ENCODE data around the gene CCHCR1.

The CCHCR1 gene

GRCh38 chr6:31161216-31162126, 3.9 kb upstream of the CCHCR1 start:
- no peak for DNase-seq (ENCODE audit: low read depth)

GRCh38 chr6:31158863-31159855, 1.6 kb upstream of the CCHCR1 start:
- DNase-seq (ENCODE audit: low read depth): no peak

- DNase-seq (ENCODE audit: low read depth): peak; percentile 98
Measured at GRCh38 chr6:31158140-31158862, 699 bp upstream of the CCHCR1 start, which contains the start of gene TCF19. TSS of gene TCF19 (plus strand) at chr6:31158589. CDS start at chr6:31159470, 881 bp downstream.

GRCh38 chr6:31156641-31157040, 961 bp downstream of the CCHCR1 start:
- DNase-seq (ENCODE audit: low read depth): no peak

GRCh38 chr6:31154436-31154835, 3.2 kb downstream of the CCHCR1 start:
- no peak for DNase-seq (ENCODE audit: low read depth)

- DNase-seq (ENCODE audit: low read depth): no peak
Measured at GRCh38 chr6:31152781-31153180, 4.8 kb downstream of the CCHCR1 start.

GRCh38 chr6:31149827-31150447, 7.7 kb downstream of the CCHCR1 start:
- no peak for DNase-seq (ENCODE audit: low read depth)

- no peak for DNase-seq (ENCODE audit: low read depth)
Measured at GRCh38 chr6:31145386-31145785, 12.2 kb downstream of the CCHCR1 start.

GRCh38 chr6:31144970-31145340, 12.6 kb downstream of the CCHCR1 start:
- no peak for DNase-seq (ENCODE audit: low read depth)

- DNase-seq (ENCODE audit: low read depth): no peak
Measured at GRCh38 chr6:31144296-31144969, 13.2 kb downstream of the CCHCR1 start.

GRCh38 chr6:31143148-31143547, 14.5 kb downstream of the CCHCR1 start:
- DNase-seq (ENCODE audit: low read depth): no peak

- no peak for DNase-seq (ENCODE audit: low read depth)
Measured at GRCh38 chr6:31142361-31142761, 15.2 kb downstream of the CCHCR1 start.

GRCh38 chr6:31140643-31141042, 17.0 kb downstream of the CCHCR1 start:
- DNase-seq (ENCODE audit: low read depth): no peak

GRCh38 chr6:31139599-31139998, 18.0 kb downstream of the CCHCR1 start:
- DNase-seq (ENCODE audit: low read depth): no peak

- DNase-seq (ENCODE audit: low read depth): no peak
Measured at GRCh38 chr6:31138982-31139381, 18.6 kb downstream of the CCHCR1 start, which contains the start of gene PSORS1C2. TSS of gene PSORS1C2 (minus strand) at chr6:31139066. CDS start at chr6:31139026, 40 bp downstream.

- no peak for DNase-seq (ENCODE audit: low read depth)
Measured at GRCh38 chr6:31135710-31136109, 21.9 kb downstream of the CCHCR1 start.

- DNase-seq (ENCODE audit: low read depth): no peak
Measured at GRCh38 chr6:31132806-31133205, 24.8 kb downstream of the CCHCR1 start.

GRCh38 chr6:31131595-31131994, 26.0 kb downstream of the CCHCR1 start:
- no peak for DNase-seq (ENCODE audit: low read depth)

GRCh38 chr6:31130751-31131150, 26.9 kb downstream of the CCHCR1 start:
- no peak for DNase-seq (ENCODE audit: low read depth)

- no peak for DNase-seq (ENCODE audit: low read depth)
Measured at GRCh38 chr6:31129130-31129529, 28.5 kb downstream of the CCHCR1 start.
